ENCODE data around the gene LDLRAD4.
A peak's percentile ranks its signal among the peaks of the same experiment; 100 is the strongest.
"Not testable (repeated sequence)": the region's sequence is repeated elsewhere in the genome, so short reads cannot be mapped to it uniquely, and the experiment has no call there.

LDLRAD4 gene

DNA sequence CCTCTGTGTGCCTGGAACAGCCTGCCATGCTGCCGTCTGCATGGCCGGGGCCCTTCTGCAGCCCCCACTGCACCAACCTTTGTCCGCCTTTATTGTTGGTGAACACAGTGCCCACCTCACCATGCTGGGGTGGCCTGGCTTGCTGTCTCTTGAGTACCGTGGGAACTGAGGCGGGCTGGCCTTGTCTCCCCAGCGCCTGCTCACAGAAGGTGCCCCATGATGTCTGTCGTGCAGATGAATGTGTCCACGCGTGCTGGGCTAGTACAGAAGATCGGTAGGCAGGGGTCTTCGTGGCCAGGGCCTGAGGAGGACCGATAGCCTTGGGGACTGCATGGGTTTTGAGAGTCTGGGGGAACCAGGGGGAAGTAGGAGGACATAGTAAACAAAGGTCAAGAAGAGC, 242.4 kb downstream of the LDLRAD4 start:
- DNase-seq (ENCODE audit: low read depth in 3 of 3): no peak

DNA sequence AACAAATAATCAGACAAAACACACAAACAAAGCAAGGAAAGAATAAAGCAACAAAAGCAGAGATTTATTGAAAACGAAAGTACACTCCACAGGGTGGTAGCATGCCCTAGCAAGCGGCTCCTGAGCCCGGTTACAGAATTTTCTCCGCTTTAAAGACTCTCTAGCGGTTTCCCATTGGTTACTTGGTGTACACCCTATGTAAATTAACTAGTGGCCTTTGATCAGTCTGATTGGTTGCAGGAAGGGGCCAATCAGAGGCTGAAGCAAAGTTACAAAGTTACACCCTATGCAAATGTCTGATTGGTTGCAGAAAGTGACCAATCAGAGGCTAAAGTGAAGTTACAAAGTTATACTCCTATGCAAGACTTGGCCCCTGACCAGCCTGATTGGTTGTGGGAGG, 242.9 kb downstream of the LDLRAD4 start:
- no peak for DNase-seq (ENCODE audit: low read depth in 3 of 3)

DNA sequence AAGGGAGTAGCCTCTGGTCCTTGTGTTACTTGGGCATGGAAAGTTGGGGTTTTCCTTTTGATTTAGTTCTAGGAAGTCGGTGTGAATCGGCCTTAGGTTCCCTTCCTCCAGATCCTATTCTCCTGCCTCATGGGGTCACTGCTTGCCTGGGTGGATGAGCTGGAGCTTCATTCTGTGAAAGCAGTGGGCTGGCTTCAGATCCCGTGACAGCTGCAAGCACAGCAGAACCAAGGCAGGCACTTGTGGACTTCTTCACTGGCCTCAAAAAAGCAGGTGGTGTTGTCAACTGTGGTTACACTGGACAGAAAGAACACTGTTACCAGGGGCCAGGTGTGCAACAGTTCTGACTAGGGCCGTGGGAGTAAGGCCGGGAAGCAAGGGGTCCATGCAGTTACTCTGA, 243.4 kb downstream of the LDLRAD4 start:
- no peak for DNase-seq (ENCODE audit: low read depth in 3 of 3)

DNA sequence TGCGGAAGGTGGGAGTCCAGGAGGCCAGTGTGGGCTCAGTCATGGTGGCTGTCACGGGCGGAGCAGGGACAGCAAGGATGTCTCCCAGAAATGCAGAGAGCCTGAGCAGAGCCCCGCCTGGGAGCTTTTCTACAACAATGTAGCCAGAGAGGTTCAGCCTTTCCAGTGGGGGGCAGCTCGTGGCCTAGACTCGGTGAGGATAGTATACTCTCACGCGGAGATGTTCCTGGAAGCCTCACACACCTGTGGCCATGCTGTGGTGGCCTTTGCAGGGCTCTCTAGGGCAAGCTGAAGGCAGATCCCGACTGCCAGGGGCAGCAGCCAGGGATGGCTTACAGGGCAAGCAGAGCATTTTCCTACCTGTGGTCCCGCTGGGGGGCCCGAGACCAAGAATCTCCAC, 244.1 kb downstream of the LDLRAD4 start:
- no peak for DNase-seq (ENCODE audit: low read depth in 3 of 3)

DNA sequence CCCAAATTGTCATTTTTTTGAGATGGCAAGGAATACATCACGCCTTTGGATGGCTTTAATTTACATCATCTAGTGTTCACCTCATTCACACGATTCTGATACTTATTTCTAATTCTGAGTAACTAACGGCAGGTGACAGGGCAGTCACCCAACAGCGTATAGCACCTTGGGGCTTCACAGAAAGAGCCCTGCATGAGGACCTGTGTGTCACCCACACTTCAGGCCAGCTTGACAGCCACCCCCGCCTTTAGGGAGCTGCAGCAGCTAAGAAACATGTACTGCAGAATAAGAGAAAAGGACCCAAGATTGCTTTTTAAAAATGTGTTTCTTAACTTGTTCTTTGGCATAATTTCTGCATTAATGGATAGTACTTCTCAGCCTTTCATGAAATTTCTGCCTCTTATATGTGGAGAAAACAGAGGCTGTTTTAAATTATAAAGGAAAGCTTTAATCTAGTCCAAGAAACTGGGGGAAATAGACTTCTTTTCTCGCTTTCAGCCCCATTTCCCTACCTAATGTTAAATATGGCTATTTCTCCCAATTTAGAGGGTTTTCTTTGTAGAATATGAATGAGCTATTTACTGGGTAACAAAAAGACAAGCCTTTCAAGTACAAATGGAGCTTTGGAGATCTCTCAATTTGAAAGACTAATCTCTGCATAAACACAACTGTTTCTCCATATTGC, 245.1 kb downstream of the LDLRAD4 start:
- DNase-seq (ENCODE audit: low read depth in 3 of 3): no peak

DNA sequence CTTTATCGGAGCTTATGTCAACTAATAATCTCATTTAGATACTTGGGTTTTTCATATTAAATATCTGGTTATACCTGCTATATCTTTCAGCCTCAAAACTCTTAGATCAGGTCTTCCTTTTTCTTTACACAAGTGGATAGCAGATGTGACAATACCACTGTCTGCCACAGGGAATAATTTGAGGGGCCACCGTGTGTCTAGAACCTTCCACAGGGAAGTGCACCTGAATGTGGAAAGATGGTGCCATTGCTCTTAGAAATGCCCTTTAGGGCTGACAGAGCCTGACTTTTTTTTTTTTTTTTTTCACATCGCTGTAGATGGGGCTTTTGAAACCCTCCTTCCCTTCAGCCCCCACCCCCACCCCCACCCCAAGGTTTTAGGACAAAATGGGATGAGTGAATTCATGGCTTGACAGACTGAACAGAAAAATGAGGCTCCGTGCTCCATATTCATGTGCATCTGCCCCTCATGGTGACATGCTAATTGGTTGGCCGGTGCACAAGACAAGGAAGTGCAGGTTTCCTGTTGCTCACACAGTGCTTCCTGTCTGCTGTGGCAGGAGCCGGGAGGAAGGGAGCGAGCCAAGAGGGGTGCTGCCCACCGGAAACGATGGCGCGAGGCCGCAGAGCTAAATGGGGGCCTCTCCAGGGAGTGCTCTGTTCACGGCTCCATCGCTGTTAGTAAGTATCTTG, 246.0 kb downstream of the LDLRAD4 start:
- peak; percentile 5 to 38 (median 28) for DNase-seq (ENCODE audit: low read depth in 3 of 3)

DNA sequence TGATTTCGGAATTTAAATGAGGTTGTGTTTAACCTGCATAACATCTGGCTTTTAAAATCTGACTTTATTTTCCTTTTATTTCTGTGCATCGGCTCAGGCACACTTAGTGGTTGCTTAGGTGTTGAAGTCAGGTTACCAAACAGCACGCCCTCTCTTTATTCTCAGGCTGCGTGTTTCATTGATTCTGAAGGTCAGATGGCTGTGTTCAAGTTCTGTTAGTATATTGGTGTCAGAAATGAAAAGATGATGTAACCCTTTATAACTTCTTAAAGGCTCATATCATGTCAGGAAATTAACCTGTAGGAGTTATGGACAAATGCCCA, 246.5 kb downstream of the LDLRAD4 start:
- no peak for DNase-seq (ENCODE audit: low read depth in 3 of 3)

DNA sequence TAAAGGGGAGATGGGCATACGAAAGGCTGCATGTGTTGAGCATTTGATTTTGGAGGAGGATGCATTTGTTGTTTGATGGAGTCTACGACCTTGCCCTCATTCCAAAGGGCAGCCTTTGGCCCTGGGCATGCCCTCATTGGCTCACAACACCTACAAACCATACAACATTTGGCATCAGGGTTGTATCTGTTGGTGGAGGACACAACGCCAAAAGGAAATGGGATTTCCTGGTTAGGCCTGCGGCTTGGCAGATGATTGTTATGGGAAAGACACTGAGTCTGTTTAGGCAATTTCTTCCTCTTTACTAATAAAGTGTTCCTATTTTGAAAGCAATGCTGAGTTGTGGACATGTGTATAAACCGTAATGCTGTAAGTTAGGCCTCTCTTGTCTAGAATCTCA, 246.9 kb downstream of the LDLRAD4 start:
- no peak for DNase-seq (ENCODE audit: low read depth in 3 of 3)

DNA sequence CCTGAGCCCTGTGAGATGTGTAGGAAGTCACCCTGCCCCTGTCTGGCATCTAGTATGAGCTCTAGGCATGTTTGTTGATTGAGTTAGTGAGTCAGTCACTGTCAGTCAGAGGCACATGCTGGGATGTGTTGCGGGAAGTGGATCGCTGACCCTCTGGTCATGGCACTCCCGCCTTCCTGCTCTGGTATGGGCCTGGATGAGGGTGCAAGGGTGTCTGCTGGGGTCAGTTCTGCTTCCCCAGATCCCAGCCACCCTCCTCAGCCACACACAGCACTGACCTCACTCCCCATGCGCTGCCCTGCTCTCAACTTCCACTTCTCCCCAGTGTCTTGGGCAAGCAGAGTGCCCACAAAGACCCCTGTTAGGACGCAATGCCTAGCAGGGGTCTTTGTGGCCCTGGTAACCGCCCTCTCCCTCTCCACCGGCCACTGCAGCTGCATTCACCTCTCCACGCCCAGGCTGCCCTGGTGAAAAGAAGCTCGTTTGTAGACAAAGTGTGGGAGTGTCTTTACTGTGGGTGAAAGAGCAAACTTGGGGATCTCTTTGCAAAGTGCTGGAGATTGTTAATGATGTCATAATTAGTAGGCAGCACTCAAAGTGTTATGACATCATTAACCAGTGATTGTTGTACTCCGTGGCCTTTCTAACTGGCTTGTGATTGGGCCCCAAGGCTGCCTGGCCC, 252.1 kb downstream of the LDLRAD4 start:
- no peak for DNase-seq (ENCODE audit: low read depth in 3 of 3)

DNA sequence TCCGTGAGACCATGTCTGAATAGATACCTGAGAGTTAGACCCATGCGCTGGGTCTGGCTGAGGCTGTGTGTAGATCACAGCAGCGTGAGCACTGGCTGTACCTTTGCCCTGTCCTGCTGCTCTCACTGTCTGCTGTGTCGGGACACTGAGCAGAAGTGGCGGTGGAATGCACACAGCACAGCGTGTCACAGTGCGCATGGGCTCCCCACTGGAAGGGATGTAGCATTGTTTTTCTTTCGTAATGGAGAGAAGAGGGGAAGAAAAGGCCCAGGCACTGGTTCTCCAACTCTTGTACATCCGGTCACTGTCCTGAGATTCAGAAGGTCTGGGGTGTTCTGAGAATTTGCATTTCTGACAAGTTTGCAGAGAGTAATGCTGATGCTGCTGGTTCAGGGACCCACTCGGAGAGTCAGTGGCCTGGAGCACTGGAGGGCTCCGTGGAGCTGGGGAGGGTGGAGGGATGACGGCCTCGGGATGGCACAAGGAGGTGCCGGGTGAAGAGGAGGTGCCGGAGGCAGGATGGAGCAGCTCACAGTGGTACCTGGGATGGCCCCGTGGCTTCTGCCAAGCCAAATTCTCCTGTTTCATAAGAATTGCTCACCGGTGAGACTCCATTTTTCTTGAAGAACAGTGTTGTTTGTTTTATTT, 252.8 kb downstream of the LDLRAD4 start:
- DNase-seq (ENCODE audit: low read depth in 3 of 3): no peak

DNA sequence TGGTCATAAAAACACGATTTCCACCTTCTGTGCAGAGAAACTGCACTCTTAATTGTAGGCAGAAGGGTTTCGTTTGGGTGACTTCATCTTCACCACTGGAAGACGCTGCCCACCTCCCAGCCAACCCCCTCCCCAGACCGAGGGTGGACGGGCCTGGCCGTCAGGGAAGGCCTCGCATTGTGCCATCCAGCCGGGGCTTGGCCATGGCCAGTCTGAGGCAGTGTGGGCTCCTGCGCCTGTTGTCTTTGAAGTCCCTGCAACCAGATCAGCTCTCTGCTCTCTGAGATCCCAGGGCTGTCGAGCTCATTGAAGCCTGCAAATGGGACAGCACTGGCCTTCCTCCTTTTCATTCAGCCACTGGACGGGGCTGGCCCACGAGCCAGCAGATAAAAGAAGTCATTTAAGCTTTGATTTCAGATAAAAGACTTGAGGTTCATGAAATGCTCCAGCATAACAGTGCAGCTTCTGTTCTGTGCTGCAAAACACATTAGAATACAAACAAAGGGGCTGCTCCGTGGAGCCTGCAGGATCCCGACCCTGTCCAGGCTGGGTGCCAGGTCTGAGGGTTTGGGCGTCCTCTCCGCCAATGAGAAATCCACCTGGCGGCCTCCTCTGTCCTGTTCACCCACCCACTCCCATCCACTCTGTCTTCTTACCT, 253.5 kb downstream of the LDLRAD4 start:
- no peak for DNase-seq (ENCODE audit: low read depth in 3 of 3)

DNA sequence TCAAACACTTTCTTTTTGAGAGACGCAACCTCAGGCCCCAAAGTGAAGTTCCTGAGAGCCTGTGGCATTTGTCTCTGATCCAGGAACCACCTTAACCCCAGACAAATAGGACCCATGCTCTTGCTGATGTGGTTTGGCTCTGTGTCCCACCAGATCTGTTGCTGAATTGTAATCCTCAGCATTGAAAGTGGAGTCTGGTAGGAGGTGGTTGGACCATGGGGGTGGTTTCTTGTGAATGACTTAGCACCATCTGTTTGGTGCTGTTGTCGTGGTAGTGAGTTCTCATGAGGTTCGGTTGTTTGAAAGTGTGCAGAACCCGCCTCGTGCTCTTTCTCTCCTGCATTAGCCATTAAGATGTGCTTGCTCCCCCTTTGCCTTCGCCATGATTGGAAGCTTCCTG, 255.2 kb downstream of the LDLRAD4 start:
- no peak for DNase-seq (ENCODE audit: low read depth in 3 of 3)

DNA sequence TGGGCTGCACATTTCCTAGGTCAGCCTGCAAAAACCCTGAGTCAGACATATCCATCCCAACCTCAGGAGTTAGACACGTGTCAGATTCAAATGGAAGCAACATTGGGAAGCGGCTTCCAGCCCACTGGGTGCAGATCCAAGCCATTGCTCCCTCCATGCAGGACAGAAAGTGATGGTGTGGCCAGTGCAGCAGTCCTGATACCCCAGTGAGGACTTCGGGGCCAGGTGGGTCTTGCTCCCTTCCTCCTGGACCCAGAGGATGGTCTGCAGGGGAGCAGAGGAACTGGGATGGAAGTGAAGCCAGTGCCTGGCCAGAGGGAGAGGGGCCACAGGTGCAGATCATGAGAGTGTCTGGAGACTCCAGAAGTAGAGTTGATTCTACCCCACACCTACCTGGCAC, 255.8 kb downstream of the LDLRAD4 start:
- DNase-seq (ENCODE audit: low read depth in 3 of 3): no peak

DNA sequence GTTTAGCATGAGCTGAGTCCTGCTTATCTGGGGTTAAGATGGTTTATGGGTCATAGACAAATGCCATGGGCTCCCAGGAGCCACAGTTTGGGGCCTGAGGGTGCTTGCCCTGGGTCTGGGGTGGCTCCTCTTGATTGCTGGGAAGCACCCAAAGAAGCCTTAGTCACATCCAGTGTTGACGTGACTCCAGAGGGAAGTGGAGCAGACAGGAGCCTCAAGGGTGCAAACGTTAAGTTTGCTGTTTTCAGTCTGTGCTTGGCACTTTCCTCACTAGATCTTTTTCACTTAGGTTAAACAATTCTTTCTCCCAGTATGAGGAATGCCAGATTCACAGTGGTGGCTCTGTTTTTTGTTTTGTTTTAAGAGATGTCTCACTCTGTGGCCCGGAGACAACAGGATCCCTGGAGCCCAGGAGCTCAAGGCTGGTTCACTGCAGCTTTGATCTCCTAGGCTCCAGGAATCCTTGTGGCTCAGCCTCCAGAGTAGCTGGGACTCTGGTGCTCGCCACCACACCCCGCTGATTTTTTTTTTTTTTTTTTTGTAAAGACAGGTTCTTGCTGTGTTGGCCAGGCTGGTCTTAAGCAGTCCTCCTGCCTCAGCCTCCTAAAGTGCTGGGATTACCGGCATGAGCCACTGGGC, 256.5 kb downstream of the LDLRAD4 start:
- DNase-seq (ENCODE audit: low read depth in 3 of 3): no peak

DNA sequence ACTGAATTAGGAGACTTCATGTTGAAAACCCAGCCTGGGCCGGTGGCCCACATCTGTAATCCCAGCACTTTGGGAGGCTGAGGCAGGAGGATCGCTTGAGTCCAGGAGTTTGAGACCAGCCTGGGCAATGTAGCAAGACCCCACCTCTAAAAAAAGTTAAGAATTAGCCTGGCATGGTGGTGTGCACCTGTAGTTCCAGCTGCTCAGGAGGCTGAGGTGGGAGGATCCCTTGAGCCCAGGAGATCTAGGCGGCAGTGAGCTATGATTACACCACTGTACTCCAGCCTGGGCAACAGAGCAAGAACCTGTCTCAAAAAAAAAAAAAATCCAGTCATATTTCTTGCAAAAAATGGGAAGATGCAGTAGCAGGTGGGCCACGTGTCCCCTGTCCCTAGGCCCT, 257.8 kb downstream of the LDLRAD4 start:
- not testable (repeated sequence) for DNase-seq (ENCODE audit: low read depth in 3 of 3)

DNA sequence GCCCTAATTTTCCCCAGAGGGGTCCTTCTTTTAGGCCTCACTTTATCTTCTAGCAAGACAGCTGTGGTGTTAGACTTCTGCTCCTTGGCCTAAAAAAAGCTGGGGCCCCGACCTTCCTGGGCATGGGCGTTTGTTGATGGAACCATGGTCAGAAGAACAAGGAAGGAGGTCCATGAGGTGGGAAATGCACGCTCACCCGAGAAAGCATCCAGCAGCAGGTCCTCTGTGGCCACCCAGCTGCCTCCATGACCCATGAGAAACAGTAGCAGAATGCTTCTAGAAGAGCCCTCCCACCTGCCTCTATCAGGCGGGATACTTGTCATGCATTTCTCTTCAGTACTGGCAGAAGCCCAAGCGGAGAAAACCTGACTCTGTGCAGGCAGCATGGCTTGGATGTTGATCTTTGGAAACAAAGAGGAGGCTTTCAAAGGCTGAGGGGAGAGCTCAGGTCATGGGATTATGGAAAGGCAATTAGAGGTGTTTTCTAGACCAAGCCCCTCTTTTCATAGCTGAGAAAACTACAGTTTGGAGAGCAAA, 258.7 kb downstream of the LDLRAD4 start:
- DNase-seq (ENCODE audit: low read depth in 3 of 3): no peak

DNA sequence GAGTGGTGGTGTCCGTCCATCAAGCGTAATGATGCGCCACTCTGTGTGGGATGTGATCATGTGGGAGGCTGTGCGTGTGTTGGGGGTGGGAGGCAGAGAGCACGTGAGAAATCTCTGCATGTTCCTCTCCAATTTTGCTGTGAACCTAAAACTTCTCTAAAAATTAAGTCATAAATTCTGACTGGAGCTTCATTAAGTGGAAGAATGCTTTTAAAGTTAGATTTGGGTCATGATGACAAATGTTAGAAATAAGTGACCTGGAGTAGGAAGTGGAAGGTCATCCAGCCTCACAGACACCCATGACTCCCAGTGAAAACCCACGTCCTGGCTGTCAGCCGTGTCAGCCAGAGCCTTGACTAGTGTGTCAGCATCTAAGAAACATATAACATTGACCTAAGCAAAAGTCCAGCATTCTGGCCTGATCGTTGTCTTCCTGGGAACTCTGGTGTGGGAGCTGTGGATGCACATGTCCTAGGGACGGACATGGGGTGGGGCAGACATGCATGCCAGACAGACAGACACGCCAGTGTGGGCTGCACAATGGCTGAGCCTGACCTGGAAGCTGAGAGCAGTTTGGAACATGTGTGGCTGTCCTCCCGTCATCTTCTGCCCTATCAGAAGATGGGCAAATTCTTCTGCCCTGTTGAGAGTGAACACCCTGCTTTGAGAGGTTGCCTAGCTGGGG, 262.2 kb downstream of the LDLRAD4 start:
- DNase-seq (ENCODE audit: low read depth in 3 of 3): no peak

DNA sequence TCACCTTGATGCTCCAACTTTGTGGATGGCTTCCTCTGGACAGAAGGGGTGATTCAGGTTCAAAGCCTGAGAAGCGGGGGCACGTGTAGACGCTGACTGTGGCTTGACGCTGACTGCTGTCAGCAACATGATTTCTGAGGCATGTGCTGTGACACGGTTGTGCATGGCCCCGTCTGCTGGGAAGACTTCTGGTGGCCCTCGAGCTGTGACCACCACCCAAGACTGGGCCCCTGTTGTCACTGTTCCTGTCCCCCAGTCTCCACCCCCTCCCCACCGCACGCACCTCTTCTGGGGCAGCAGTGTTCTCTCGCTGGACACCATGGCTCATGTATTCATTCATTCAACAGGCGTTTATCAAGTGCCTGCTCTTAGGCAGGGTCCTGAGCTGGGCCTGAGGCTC, 262.8 kb downstream of the LDLRAD4 start:
- DNase-seq (ENCODE audit: low read depth in 3 of 3): no peak

DNA sequence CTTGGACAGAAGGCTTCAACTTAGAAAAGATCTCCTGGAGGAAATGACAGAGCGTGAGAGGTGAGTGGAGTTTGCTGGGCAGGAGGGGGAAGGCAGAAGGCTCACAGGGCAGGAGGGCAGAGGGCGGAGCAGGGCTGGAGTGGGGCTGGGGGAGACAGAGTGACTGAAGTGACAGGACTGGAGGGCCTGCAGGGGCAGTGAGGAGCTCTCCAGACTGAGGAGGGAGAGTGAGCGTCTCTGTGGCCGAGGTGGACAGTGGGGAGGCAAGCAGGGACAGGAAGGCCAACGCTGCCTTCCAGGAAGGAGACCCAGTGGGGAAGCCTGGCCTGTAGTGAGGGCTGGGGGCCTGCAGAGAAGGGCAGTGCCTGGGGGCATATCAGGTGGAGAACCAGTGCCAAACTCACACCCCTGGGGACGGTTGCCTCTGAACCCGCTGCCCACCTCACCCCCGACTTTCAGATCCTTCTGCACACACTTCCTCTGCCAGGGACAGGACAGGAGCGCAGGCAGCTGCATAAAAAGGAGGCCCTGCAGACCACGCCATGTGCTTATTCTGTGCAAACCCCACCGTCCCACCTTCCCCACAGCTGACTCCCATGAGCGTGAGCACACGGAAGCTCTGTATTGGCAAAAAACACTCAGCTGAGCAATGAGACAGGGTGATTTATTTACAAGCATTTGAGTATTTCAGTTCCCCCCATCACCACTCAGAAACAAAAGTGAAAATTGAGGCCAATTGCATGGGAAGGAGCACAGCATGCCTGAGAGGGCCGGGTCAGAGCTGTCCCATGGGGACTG, 263.5 kb downstream of the LDLRAD4 start:
- no peak for DNase-seq (ENCODE audit: low read depth in 3 of 3)

DNA sequence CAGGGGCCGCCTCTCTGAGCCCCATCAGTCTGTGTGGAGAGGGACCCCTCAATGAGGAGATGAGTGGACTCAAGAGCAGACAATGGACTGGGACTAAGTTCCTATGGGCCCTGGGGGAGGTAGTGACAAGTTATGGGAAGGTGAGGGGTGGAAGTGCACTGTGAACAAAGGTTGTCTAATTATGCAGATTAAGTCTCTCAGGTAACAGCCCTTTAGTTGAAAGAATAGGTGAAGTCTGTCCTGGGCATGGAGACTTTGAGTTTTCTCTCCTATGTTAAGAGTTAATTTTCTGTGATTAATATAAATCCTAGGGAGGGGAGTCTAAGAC, 264.0 kb downstream of the LDLRAD4 start:
- DNase-seq (ENCODE audit: low read depth in 3 of 3): no peak
